GM12878 (cell line): ENCODE measurements around the gene DNMT1.

Experiments
- RAD21 ChIP-seq: IDR thresholded peaks from 2 replicates; pipeline ENCODE4 v1.6.1; 2011; ENCODE audit warnings: mild to moderate bottlenecking, low read depth, low read length, moderate library complexity; ENCODE audit not compliant: insufficient read depth
- SIX5 ChIP-seq: IDR thresholded peaks from 2 replicates; pipeline ENCODE4 v1.6.1; 2011; ENCODE audit warnings: mild to moderate bottlenecking, low read depth, low read length, moderate library complexity; ENCODE audit not compliant: severe bottlenecking

- TF ChIP-seq SIX5 (no peak), RAD21 (no peak)
Measured at GRCh38 chr19:10112037-10112761, 82.6 kb downstream of the DNMT1 start.
